GM21367 (cell line): Measurements from ENCODE around the gene GPR179.
"Not testable (repeated sequence)": the region's sequence is repeated elsewhere in the genome, so short reads cannot be mapped to it uniquely, and the experiment has no call there.

Source experiments
- ATAC-seq: cut with Tn5 transposase; IDR thresholded peaks from one replicate; pipeline ENCODE4 v1.9.1; 2021; ENCODE audit not compliant: unreplicated experiment

Gene GPR179

GRCh38 chr17:38324141-38324697, 19.5 kb downstream of the GPR179 start:
- ATAC-seq = no peak

GRCh38 chr17:38322897-38323296, 20.9 kb downstream of the GPR179 start:
- no peak for ATAC-seq

- ATAC-seq = no peak
Measured at GRCh38 chr17:38322156-38322779, 21.5 kb downstream of the GPR179 start.

GRCh38 chr17:38320482-38320881, 23.3 kb downstream of the GPR179 start:
- no peak for ATAC-seq

- no peak for ATAC-seq
Measured at GRCh38 chr17:38317081-38317480, 26.7 kb downstream of the GPR179 start.

GRCh38 chr17:38315497-38315896, 28.3 kb downstream of the GPR179 start:
- no peak for ATAC-seq

GRCh38 chr17:38296834-38297517, 46.8 kb downstream of the GPR179 start, which contains the start of gene MRPL45:
MRPL45 (plus strand) TSS chr17:38297168; CDS start chr17:38297184, 16 bp downstream.
- peak; percentile 88 for ATAC-seq

- ATAC-seq = not testable (repeated sequence)
Measured at GRCh38 chr17:38295602-38296365, 48.0 kb downstream of the GPR179 start.

GRCh38 chr17:38289760-38290159, 54.0 kb downstream of the GPR179 start:
- ATAC-seq = not testable (repeated sequence)

- ATAC-seq = not testable (repeated sequence)
Measured at GRCh38 chr17:38288217-38288827, 55.4 kb downstream of the GPR179 start.

GRCh38 chr17:38286501-38287091, 57.2 kb downstream of the GPR179 start:
- not testable (repeated sequence) for ATAC-seq

- ATAC-seq = not testable (repeated sequence)
Measured at GRCh38 chr17:38285994-38286393, 57.8 kb downstream of the GPR179 start.
